A204.1 (cell line): ENCODE measurements around the gene DOCK9.

Source experiments
- FAIRE-seq: peaks from 2 replicates; lab custom pipeline; 2012; peaks lifted over from hg19 to GRCh38; lab: Jason Lieb, UNC

DOCK9 gene

DNA sequence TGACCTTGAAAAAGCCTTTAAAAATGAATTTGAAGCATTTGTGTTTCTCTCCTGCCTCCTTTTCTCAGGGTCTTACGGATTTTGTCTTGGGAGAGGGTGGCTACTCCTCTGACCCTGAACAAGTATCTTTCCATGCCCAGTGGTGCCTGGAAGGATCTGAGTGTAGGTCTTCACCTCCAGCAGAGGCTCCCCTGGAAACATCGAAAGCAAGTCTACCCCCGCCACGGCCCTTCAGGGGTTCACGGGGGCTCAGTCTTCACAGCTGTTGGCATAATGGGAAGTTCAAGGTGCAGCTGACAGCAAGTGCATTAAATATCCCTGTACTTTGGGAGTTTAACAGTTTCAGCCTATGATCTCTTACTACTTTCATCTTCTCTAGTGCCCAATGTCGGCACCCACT lies 182.6 kb downstream of the DOCK9 start:
- no peak for FAIRE-seq

DNA sequence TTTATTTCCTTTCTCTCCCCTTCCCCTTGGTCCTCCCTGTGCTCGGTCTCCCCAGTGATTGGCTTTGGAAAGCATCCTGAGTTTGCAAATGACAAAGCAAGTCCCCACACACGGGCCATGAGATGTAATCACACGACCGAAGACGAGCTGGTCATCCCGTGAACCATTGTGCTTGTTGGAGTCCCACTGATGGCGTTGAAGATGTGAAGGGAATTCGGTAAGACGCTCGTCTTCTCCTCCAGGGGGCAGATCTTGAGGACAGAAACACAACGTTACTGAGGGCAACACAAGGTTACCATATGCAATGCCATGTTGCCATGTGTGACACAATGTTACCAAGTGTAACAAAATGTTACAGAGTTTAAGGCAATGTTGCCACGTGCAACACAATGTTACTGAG lies 183.4 kb downstream of the DOCK9 start:
- FAIRE-seq, result no peak

DNA sequence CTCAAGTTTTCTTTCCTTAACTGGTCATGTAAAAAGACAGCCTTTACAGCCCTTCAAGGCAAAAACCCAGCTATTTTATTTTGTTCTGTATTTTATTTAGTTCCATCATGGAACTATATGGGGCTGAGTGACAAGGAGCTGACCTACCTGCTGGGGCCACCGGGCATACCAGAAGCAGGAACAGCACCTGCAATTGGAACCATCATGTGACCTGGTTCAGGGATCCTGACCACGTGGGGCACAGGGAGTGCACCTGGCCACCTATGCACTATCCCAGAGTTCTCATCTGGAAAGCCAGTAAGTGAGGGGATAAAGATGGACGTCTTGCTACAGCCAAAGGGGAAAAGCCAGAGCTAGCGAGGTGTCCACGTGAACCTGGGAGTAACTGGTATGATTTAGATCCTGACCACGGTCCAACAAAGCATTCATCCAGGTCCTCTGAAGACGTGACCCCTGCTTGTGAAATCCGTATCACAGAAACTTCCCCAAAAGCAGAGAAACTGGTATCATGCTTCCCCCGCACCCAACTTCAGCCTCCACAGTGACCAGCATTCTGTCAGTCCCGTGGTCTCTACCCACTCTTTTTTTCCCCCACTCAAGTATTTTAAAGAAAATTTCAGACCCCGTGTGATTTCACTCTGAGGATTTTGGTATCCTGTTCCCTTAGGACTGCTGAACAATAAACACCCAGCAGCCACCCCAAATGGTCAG lies 184.9 kb downstream of the DOCK9 start:
- FAIRE-seq, result no peak

DNA sequence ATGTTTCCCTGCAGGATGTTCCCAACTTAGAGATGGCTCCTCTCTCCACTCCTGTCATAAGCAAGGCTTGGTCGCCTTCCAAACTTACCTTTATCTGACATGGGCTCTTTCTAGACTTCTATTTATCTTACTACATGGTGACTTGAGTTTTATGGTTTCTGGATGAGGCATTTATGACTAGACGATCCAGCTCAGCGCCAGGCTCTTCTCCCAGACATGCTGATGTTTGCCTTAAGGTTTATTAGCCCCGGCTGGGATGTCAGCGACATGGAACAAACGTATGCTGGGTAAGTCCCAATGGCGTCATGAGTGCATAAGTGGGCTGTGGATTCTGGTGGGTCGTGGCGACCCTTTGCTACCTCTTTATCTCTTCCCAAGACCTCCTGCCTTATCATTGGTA lies 185.5 kb downstream of the DOCK9 start:
- no peak for FAIRE-seq

DNA sequence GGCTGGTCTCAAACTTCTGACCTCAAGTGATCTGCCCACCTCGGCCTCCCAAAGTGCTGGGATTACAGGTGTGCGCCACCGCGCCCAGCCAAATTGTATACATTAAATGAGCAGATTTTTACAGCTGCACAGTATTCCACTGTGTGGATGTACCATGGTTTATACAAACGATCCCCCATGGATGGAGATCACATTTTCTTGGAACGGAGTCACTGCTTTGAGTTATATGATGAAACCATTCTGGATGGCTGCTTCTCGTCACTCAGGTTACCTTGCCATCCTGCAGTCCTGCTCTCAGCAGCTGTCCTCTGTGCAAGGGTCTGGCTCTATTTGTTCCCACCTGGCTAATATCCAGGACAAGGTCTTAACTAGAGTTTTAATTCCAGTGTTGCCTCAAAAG lies 186.3 kb downstream of the DOCK9 start:
- FAIRE-seq, result no peak

DNA sequence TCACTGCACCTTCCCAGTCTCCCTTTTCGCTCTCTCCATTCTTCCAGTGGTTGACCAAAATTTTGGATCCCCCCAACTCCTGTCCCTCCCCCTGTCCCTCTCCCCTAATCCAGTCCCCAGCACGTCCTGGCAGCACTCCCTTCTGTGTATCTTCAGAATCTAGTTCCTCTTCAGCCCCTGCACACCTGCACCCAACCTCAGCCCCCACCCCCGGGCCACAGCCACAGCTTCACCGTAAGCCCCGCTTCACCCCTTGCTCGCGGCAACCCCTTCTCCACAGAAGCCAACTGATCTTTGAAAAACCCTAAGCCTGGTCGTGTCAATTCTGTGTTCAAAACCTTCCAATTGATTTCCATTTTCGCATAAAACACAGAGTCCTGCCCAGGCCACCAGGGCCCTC lies 189.9 kb downstream of the DOCK9 start:
- no peak for FAIRE-seq

DNA sequence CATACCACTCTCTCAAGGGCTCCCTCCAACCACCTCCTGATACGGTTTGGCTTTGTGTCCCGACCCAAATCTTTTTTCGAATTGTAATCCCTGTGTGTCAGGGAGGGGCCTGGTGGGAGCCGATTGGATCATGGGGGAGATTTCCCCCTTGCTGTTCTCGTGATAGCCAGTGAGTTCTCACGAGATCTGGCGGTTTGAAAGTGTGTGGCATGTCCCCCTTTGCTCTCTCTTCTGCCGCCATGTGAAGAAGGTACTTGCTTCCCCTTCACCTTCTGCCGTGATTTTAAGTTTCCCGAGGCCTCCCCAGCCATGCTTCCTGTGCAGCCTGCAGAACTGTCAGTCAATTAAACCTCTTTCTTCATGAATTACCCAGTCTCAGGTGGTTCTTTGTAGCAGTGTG lies 190.7 kb downstream of the DOCK9 start:
- FAIRE-seq, result no peak

DNA sequence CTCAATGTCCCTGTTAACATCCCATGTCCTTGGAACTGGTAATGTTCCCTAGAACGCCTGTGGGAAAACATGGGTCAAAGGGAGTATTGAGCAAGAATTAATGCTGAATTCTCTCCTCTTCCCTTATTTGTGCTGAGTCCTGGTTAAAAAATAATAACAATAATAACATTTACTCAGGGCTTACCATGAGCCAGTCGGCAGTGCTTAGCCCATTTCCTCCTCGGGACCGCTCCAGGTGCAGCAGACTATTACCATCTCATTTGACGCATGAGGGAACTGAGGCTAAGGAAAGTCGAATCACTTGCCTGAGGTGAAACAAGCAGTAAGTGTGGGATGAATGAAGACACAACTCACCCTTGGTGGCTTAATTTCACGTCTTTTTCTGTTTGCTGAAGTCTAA lies 191.8 kb downstream of the DOCK9 start:
- no peak for FAIRE-seq

DNA sequence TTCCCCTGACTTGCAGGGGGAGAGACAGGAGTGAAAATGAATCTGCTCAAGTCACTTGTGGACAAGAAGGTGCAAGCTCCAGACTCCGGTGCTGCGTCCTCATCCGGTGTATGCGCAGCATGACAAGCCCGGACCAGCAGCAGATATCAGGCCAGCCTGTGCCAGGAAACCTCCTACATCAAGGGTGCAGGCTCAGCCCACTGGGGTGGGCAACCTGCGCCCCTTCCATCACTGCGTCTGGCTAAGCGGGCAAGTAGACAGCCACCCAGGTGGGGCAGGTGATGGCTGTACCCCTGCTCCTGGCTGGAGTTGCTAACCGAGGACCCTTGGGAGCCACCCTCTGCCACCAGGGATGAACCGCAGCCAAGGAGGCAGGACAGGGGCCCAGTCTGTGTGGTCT lies 192.5 kb downstream of the DOCK9 start:
- no peak for FAIRE-seq

DNA sequence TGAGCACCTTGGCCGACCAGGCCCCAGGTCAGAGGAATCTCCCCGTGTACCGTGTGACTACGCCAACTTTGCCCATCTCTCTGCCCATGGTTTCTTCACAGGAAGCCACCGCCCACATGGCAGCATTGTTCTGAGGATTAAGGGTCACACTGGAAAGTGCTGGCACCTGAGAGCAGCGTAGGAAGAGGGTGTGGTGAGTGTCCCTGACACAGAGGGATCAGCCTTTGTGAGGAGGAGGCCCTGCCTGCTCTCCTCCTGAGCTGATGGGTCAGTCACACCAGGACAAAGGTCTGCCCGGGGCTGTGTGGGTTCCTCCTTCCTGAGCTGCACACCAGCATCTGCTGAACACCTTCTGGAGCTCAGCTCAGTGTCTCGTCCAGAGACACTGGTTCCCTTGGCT lies 193.2 kb downstream of the DOCK9 start:
- no peak for FAIRE-seq

DNA sequence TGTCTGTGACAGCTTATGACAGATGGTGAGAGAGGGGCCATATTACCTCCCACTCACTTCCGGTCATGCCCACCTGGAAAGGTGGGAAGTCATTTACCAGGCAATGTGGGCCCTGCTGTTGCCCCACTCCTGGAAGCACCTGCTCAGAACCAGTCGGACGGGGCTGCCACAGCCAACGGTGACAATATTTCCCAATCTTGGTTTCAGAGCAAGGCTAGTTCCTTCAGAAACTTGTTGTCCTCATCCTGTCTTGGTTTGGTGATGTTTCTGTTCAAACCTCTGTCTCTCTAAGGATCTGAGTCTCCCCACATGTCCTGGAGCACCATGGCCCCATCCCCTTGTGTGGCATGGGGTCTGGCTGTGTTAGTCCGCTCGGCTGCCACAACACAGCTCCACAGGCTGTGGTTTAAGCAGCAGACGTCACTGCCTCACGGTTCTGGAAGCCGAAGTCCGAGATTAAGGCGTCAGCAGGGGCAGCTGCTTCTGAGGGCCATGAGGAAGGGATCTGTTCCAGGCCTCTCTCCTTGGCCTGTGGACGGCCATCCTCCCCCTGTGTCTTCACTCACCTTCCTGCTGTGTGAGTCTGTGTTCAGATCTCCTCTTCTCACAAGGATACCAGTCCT lies 193.9 kb downstream of the DOCK9 start:
- no peak for FAIRE-seq

DNA sequence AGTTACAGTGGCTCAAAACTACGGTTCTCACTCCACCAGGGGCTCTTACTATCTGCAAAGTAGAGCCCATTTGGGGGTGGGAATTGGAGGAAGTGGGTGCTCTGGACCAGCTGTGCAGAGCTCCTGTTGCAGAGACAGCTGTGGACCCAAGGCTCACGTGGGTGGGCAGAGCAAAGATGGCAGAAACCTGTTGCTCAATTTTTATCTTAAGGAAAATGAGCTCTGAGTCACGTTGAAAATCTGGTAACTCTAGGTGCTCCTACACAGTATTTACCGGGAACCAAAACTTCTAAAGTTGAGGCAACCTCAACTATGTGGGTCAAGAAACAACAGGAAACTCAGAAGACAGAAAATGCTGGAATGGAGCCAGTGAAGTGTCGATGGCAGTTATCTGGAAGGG lies 195.2 kb downstream of the DOCK9 start:
- FAIRE-seq, result no peak

DNA sequence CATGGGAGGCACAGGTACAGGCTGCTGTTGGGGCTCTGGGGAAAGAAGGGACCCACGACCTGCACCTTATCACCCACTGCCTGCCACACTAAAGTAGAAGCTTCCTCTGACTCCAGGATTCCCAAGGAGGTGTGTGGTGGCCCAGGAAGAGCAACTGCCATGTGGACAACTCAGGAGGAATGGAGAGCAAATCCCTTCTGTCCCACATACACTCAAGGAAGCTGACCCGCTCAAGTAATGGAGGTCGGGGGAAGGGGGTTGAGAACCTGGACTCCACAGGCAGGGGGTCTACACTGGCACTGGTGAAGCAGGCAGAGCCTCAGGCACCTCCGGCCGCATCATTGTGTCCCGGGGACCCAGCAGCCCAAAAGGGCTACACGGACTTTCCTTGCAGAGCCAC lies 196.0 kb downstream of the DOCK9 start:
- FAIRE-seq, result no peak

DNA sequence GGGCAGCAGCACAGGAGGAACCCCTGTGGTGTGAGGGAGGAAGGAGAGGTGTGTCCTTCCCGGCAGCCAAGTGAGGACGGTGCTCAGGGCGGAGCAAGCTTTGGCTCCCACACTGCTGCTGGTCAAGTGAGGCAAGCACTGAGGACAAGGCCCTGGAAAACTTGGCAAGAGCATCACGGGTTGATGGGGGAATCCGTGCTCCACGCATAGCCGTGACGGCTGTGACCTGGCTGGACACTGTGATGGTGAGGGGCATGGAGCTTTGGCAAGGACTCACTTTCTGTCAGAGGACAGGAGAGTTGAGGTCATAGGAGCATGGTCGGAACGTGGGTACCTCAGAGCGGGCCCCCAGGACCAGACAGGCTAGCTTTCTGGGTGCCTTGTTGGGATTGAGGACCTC lies 196.4 kb downstream of the DOCK9 start:
- no peak for FAIRE-seq

DNA sequence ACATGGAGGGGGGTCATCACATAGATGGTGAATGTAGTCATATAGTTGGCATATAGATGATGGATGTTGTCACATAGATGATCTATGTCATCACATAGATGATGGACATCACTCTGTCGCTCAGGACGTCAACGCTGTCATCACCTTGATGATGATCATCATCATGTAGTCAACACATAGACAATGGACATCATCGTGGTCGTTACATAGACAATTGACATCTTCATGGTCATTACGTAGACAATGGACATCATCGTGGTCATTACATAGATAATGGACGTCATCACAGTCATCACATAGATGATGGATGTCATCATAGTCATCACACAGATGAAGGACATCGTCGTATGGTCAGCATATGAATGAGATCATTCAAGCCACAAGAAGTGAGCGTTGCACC lies 196.8 kb downstream of the DOCK9 start:
- FAIRE-seq, result no peak

DNA sequence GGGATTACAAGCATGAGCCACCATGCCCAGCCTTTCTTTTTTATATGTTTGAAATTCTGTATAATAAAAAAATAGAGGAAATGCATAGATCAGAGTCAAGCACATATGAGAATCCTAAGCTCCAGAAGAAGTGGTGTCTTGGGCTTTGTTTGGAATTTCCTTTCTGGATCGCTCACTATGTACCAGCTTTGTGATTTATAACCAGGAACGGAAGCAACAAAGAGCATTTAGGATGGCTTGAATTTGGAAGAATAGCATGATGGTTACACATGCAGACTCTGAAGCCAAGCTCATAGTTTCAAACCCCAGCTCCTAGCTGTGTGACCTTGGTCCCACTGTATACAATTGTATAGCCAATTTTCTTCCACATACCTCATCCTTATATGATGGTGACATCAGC lies 197.4 kb downstream of the DOCK9 start:
- FAIRE-seq, result no peak

DNA sequence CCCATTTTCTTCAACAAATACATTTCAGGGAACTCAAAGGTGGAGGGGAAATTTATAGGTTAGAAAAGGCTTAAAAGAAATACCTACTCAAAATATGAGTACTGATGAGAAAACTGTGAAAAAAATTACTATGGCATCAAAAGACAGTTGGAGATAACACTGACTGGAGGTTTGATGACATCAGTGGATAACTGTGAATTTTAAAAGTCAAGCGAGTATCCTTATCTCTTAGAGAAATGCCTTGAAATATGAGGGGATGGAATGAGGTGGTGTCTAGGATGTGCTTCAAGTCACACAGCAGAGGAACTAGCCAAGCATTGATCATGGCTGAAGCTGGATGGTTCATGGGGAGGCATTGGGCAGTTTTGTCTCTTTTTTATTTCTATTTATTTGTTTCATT lies 198.2 kb downstream of the DOCK9 start:
- FAIRE-seq, result no peak

DNA sequence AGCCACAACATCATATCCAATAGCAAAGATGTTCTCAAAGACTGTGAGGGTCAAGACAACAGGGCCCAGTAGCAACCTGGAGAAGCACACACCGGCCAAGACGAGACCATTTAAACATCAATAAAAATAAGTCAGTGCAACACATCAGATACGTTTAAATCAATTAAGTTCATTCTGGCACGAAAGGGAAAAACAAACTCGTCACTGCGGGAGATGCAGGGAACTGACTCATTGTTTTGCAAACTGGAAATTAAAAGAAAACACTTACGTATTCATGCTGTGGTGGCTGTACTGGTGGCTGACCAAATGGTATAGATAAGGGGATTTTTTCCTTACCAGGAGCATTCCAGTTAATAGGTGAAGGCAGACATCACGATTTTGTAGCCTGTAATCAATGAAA lies 199.1 kb downstream of the DOCK9 start:
- FAIRE-seq, result no peak

DNA sequence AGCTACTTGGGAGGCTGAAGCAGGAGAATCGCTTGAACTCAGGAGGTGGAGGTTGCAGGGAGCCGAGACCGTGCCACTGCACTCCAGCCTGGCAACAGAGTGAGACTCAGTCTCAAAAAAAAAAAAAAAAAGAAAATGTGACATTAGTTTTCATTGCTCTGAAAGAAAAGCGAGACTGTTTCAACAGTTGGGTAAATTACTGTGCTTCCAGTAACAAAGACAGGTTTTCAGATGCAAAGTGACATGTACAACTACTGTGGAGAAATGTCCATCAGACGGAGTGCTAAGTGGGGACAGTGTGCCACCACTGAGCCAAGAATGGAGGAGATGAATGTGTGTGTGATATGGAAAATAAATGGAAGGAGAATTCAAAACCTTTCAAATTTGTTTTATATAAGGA lies 201.2 kb downstream of the DOCK9 start:
- FAIRE-seq, result no peak

DNA sequence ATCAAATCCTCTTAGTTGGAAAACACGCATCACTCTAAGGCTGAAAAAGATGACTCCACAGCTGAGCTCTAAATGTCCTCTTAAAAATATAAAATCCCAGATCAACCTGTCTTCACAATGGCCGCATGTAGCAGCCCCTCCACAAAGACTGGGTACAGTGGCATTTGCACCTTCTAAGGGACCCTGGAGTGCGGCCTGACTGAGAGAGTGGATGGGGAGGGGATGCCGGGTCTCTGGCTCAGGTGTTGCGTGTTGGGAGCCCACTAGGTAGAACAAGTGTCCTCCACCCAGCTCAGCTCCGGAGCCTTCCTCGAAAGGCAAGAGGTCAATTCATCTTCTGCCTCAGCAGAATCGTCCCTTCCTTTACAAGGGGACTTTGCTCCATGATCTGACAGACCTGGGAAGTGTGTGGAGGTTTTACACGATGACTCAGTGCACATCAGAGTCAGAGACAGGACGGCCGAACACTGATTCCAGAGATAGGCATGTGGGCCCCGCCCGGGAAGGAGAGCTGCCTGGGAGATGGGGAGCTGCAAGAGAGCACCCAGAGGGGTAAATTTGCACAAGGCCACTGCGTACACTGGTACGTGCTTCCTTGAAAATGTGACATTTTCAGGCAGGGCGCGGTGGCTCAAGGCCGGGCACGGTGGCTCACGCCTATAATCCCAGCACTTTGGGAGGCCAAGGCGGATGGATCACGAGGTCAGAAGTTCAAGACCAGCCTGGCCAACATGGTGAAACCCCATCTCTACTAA lies 201.8 kb downstream of the DOCK9 start:
- FAIRE-seq, result no peak

DNA sequence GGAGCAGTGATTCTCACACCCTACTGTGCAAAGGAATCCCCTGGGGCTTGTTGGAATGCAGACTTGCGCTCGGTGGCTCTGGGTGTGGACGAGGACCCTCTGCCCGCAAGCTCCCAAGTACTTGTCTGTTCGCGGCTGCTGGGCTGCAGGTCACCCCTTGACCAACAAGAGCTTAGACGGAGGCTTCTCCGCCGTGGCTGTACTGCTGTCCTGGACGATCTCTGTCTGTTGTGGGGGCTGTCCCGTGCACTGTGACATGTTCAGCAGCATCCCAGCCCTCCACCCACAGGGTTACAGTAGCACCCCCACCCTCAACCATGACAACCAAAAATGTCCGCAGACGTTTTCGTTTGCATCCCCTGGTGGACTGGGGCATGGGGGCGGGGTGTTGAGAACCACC lies 202.5 kb downstream of the DOCK9 start:
- FAIRE-seq, result no peak

DNA sequence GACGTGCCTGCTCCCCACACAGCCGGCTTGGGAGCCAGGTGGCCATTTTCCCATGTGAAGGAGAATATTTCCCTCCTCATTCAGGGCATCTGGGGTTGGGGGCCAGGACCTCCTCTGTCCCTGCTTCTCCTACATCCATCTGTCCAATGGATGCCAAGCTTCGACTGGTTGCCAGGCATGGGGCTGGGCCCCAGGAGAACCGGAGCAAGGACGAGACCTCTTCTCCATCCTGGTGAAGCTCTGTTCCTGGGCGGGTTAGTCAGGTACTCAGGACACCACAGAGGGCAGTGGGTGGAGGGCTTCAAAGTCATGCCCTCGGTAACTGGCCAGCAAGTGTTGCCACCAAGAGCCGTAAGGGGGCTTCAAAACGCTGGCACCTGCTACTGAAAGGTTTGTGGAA lies 203.1 kb downstream of the DOCK9 start:
- FAIRE-seq, result no peak

DNA sequence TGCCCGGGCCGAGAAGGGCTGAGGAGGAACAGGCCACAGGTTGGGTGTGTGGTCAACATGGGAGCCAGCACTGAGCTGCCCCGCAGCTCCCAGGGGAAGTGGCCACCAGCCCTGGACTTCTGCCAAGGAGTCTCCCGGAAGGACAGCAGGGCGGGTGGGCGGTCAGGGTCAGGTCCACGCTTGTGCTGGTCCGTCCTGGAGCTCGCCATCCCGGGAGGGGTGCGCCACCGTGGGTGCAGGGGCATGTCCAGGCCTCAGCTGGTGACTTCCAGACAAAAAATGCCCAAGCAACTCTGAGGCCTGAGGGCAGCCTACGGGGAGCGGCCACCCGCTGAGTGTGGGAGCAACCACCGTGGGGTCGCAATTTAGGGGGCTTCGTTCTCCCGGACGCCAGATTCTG lies 203.9 kb downstream of the DOCK9 start:
- FAIRE-seq, result no peak
